IMR-90 (cell line): ENCODE data around the gene ADD2. TPM values are rescaled to one million over a fixed set of nuclear protein-coding genes. Genes with fewer than 3 reads are reported as not detected.

Experiments used
- ATAC-seq: fragments of 200-7000 bp; cut with Tn5 transposase; 2 replicates; pipeline ENCODE4 v1.9.1; 2020; ENCODE audit warnings: low read depth, mild to moderate bottlenecking, moderate library complexity
- BruUV-seq: library from RNA; stranded (reverse); fragments of 400-500 nt; replicated peaks from 2 replicates; lab custom pipeline; 2021; lab: Mats Ljungman, UMichigan
- CTCF ChIA-PET: fragments of 300-600 bp; formaldehyde crosslinking; extraction: SDS; loops from one replicate; lab custom pipeline; 2021; ENCODE audit warnings: antibody characterized with exemption; lab: Yijun Ruan, JAX
- POLR2A ChIA-PET: fragments of 300-600 bp; sonication (Branson Sonifier 250); formaldehyde crosslinking; loops from one replicate; lab custom pipeline; 2022; ENCODE audit warnings: antibody characterized with exemption; ENCODE audit not compliant: unreplicated experiment; lab: Charles Lee
- DNase-seq: peaks from one replicate; pipeline ENCODE4 v3.0.0; 2013
- H2AFZ ChIP-seq: replicated peaks from 2 replicates; pipeline ENCODE3; 2013; ENCODE audit warnings: low read length, mild to moderate bottlenecking; ENCODE audit not compliant: poor library complexity
- H2AK5ac ChIP-seq: 2 replicates; pipeline ENCODE4 v1.6.1; 2013; ENCODE audit warnings: low read depth, low read length, inconsistent platforms
- H2AK9ac ChIP-seq: replicated peaks from 2 replicates; pipeline ENCODE3; 2013; ENCODE audit warnings: mild to moderate bottlenecking, low read depth, low read length, moderate library complexity; ENCODE audit not compliant: poor library complexity
- H2BK120ac ChIP-seq: 2 replicates; pipeline ENCODE4 v1.6.1; 2013; ENCODE audit warnings: low read depth, low read length, inconsistent platforms
- H2BK15ac ChIP-seq: 3 replicates; pipeline ENCODE4 v1.6.1; 2013; ENCODE audit warnings: low read depth, low read length, inconsistent platforms
- H2BK20ac ChIP-seq: 2 replicates; pipeline ENCODE4 v1.6.1; 2013; ENCODE audit warnings: low read depth, mild to moderate bottlenecking, inconsistent platforms, low read length, moderate library complexity
- H2BK5ac ChIP-seq: 2 replicates; pipeline ENCODE4 v1.6.1; 2013; ENCODE audit warnings: mild to moderate bottlenecking, low read depth, low read length, inconsistent platforms; ENCODE audit not compliant: poor library complexity, severe bottlenecking
- H3K14ac ChIP-seq: replicated peaks from 2 replicates; pipeline ENCODE4 v1.6.1; 2013; ENCODE audit warnings: low read depth, low read length, inconsistent platforms
- H3K18ac ChIP-seq: 2 replicates; pipeline ENCODE4 v1.6.1; 2013; ENCODE audit warnings: low read depth, low read length, control low read depth
- H3K23ac ChIP-seq: 2 replicates; pipeline ENCODE4 v1.6.1; 2013; ENCODE audit warnings: low read depth, low read length, inconsistent platforms
- H3K27ac ChIP-seq: 2 replicates; pipeline ENCODE4 v1.5.1; 2013; ENCODE audit warnings: mild to moderate bottlenecking, control low read depth, low read length; ENCODE audit not compliant: insufficient read depth
- H3K27me3 ChIP-seq: 2 replicates; pipeline ENCODE4 v1.6.1; 2013; ENCODE audit warnings: low read length; ENCODE audit not compliant: control insufficient read depth, insufficient read depth
- H3K36me3 ChIP-seq: 2 replicates; pipeline ENCODE4 v1.6.1; 2013; ENCODE audit warnings: low read length, mixed read lengths; ENCODE audit not compliant: control insufficient read depth, insufficient read depth
- H3K4ac ChIP-seq: 2 replicates; pipeline ENCODE4 v1.6.1; 2013; ENCODE audit warnings: low read depth, low read length, inconsistent platforms
- H3K4me1 ChIP-seq: 2 replicates; pipeline ENCODE4 v1.6.1; 2013; ENCODE audit warnings: low read length, mixed read lengths; ENCODE audit not compliant: control insufficient read depth, insufficient read depth
- H3K4me2 ChIP-seq: 2 replicates; pipeline ENCODE4 v1.6.1; 2013; ENCODE audit warnings: low read depth, mild to moderate bottlenecking, control low read depth, low read length, moderate library complexity
- H3K4me3 ChIP-seq: 2 replicates; pipeline ENCODE4 v1.5.1; 2013; ENCODE audit warnings: low read depth, mild to moderate bottlenecking, control low read depth, low read length, moderate library complexity; ENCODE audit not compliant: insufficient read depth
- H3K56ac ChIP-seq: 2 replicates; pipeline ENCODE4 v1.6.1; 2013; ENCODE audit warnings: low read length, inconsistent platforms; ENCODE audit not compliant: insufficient read depth; ENCODE audit errors: extremely low read depth
- H3K79me1 ChIP-seq, 2 experiments: 2 replicates each; pipeline ENCODE4 v1.6.1; 2013; ENCODE audit warnings: low read length in 2 of 2, inconsistent platforms in 1 of 2, low read depth in 1 of 2
- H3K9ac ChIP-seq: 2 replicates; pipeline ENCODE4 v1.6.1; 2013; ENCODE audit warnings: low read depth, low read length, control low read depth
- H3K9me1 ChIP-seq: 2 replicates; pipeline ENCODE4 v1.6.1; 2013; ENCODE audit warnings: low read length, inconsistent platforms; ENCODE audit not compliant: insufficient read depth
- H3K9me3 ChIP-seq: 2 replicates; pipeline ENCODE4 v1.6.1; 2013; ENCODE audit warnings: low read length; ENCODE audit not compliant: control insufficient read depth, insufficient read depth
- H4K20me1 ChIP-seq: 2 replicates; pipeline ENCODE4 v1.6.1; 2013; ENCODE audit warnings: low read length, inconsistent platforms; ENCODE audit not compliant: insufficient read depth
- H4K5ac ChIP-seq: 2 replicates; pipeline ENCODE4 v1.6.1; 2013; ENCODE audit warnings: mild to moderate bottlenecking, low read depth, low read length, control low read depth
- H4K8ac ChIP-seq, 2 experiments: 2 replicates each; pipeline ENCODE4 v1.6.1; 2013; ENCODE audit warnings: low read depth in 2 of 2, low read length in 2 of 2, control low read depth in 1 of 2, inconsistent platforms in 1 of 2
- H4K91ac ChIP-seq: 2 replicates; pipeline ENCODE4 v1.6.1; 2013; ENCODE audit warnings: low read depth, low read length, inconsistent platforms; ENCODE audit not compliant: insufficient read depth
- BHLHE40 ChIP-seq: fragments of 150-350 bp; IDR thresholded peaks from 2 replicates; pipeline ENCODE4 v1.6.1; 2016; ENCODE audit warnings: mild to moderate bottlenecking, low read depth, low read length
- CEBPB ChIP-seq: IDR thresholded peaks from 2 replicates; pipeline ENCODE4 v1.6.1; 2012; ENCODE audit warnings: low read depth, low read length, improper control_type of control experiment
- CHD1 ChIP-seq: IDR thresholded peaks from 2 replicates; pipeline ENCODE4 v1.6.1; 2012; ENCODE audit warnings: low read depth, low read length, improper control_type of control experiment
- CTCF ChIP-seq: conservative IDR thresholded peaks from 2 replicates; pipeline ENCODE4 v1.5.1; 2012; ENCODE audit warnings: mild to moderate bottlenecking, low read depth, low read length, improper control_type of control experiment
- ELK1 ChIP-seq: fragments of 150-350 bp; IDR thresholded peaks from 2 replicates; pipeline ENCODE4 v1.6.1; 2016; ENCODE audit warnings: low read depth, mild to moderate bottlenecking, low read length, moderate library complexity, borderline replicate concordance
- FOS ChIP-seq: fragments of 150-350 bp; IDR thresholded peaks from 2 replicates; pipeline ENCODE4 v1.6.1; 2016; ENCODE audit warnings: low read depth, low read length
- MAFK ChIP-seq: IDR thresholded peaks from 2 replicates; pipeline ENCODE4 v1.6.1; 2012; ENCODE audit warnings: low read depth, low read length, improper control_type of control experiment
- MAZ ChIP-seq: IDR thresholded peaks from 2 replicates; pipeline ENCODE4 v1.6.1; 2012; ENCODE audit warnings: low read depth, mild to moderate bottlenecking, low read length, improper control_type of control experiment, moderate library complexity, borderline replicate concordance
- MXI1 ChIP-seq: IDR thresholded peaks from 2 replicates; pipeline ENCODE4 v1.6.1; 2012; ENCODE audit warnings: low read depth, mild to moderate bottlenecking, low read length, moderate library complexity, borderline replicate concordance
- NFE2L2 ChIP-seq: fragments of 150-350 bp; IDR thresholded peaks from 2 replicates; pipeline ENCODE4 v1.6.1; 2016; ENCODE audit warnings: low read depth, mild to moderate bottlenecking, low read length
- POLR2A ChIP-seq: IDR thresholded peaks from 2 replicates; pipeline ENCODE4 v1.6.1; 2012; ENCODE audit warnings: mild to moderate bottlenecking, low read depth, low read length
- RAD21 ChIP-seq: IDR thresholded peaks from 2 replicates; pipeline ENCODE4 v1.6.1; 2012; ENCODE audit warnings: low read length, improper control_type of control experiment
- RCOR1 ChIP-seq: IDR thresholded peaks from 2 replicates; pipeline ENCODE4 v1.6.1; 2012; ENCODE audit warnings: mild to moderate bottlenecking, low read length, improper control_type of control experiment; ENCODE audit not compliant: insufficient replicate concordance
- RFX5 ChIP-seq: IDR thresholded peaks from 2 replicates; pipeline ENCODE4 v1.8.0; 2012; ENCODE audit warnings: low read depth, mild to moderate bottlenecking, low read length, moderate library complexity
- SMC3 ChIP-seq: fragments of 150-350 bp; IDR thresholded peaks from 2 replicates; pipeline ENCODE4 v1.6.1; 2016; ENCODE audit warnings: low read depth, mild to moderate bottlenecking, antibody characterized with exemption, low read length, moderate library complexity
- USF2 ChIP-seq: fragments of 150-350 bp; IDR thresholded peaks from 2 replicates; pipeline ENCODE4 v1.6.1; 2017; ENCODE audit warnings: mild to moderate bottlenecking, antibody characterized with exemption, low read length, low read depth
- WGBS, 2 experiments: methylation state at CpG; one replicate each; pipeline versions ENCODE4 v1.1.5 to v1.1.7; 2013; ENCODE audit warnings: missing lambda C conversion rate in 2 of 2; ENCODE audit not compliant: insufficient read length in 1 of 2; ENCODE audit errors: extremely low coverage in 2 of 2; 5-methylcytosine and 5-hydroxymethylcytosine counted together
- dilution Hi-C: fragments of 300-500 bp; cut with HindIII; formaldehyde crosslinking; loops from one replicate; pipeline ENCODE4 v1.14.3; 2018; ENCODE audit warnings: low sequenced_read_pairs; ENCODE audit not compliant: unreplicated experiment
- in situ Hi-C: fragments of 300-500 bp; cut with MboI; formaldehyde crosslinking; loops from 3 replicates; pipeline ENCODE4 v1.14.3; 2019; ENCODE audit warnings: low sequenced_read_pairs, inconsistent platforms, mixed read lengths
- intact Hi-C: fragments of 100-400 bp; cut with micrococcal nuclease; formaldehyde crosslinking; loops from 2 replicates; pipeline ENCODE4 v1.10.0; 2022
- polyA plus RNA-seq, 3 experiments: library from polyadenylated mRNA; depleted of rRNA; stranded (reverse); fragments of >200 nt; gene quantifications; 2 replicates each; pipeline ENCODE4 v1.2.3, GENCODE V29; 2012; ENCODE audit warnings: low replicate concordance in 1 of 3
- total RNA-seq: library from RNA; depleted of rRNA; stranded (reverse); fragments of >200 nt; gene quantifications from 2 replicates; pipeline ENCODE4 v1.2.3, GENCODE V29; 2012

ADD2 gene
- total and polyA plus RNA-seq, 2 of the 4 experiments (the other 2 are of a cell fraction): not detected

- Histone ChIP-seq H3K4me3 (no peak overlapping the region), H3K27me3 (peaks cover 2% of the 10 kb centered on the region; the same call in 1 of the 2 replicates), H3K56ac (no peak overlapping the region), H3K4me2 (no peak overlapping the region), H3K9me1 (no peaks in the 10 kb centered on the region), H3K9me3 (no peaks in the 10 kb centered on the region), H4K91ac (no peak overlapping the region), H3K79me1 (no peaks in the 10 kb centered on the region), H4K8ac (no peak overlapping the region), H3K27ac (no peak overlapping the region), H3K4ac (no peak overlapping the region), H2AK9ac (no peak overlapping the region), H4K20me1 (no peaks in the 10 kb centered on the region), H2BK15ac (no peak overlapping the region), H4K5ac (no peak overlapping the region), H3K14ac (no peak overlapping the region), H2BK5ac (no peak overlapping the region), H3K36me3 (no peaks in the 10 kb centered on the region), H2BK120ac (no peak overlapping the region), H2AFZ (no peak overlapping the region), H3K4me1 (no peaks in the 10 kb centered on the region), H3K18ac (no peak overlapping the region), H2AK5ac (no peak overlapping the region), H3K9ac (no peak overlapping the region), H2BK20ac (no peak overlapping the region), H3K23ac (no peak overlapping the region)
- CTCF ChIA-PET: interaction anchor here (0.7 kb wide), 1 partner anchor 14 kb away, joined by 3 read pairs; no protein-coding TSS in a partner anchor
- POLR2A ChIA-PET: no interaction called here
- DNase-seq (no peak), ATAC-seq (no peak)
- WGBS, 2 experiments: no CpG with 5 or more reads among the region's 1 CpG
- no TSS peak for BruUV-seq
- intact Hi-C loops (no loop called here), dilution Hi-C loops (no loop called here), in situ Hi-C loops (no loop called here)
- TF ChIP-seq RCOR1 (no peak), BHLHE40 (no peak), RAD21 (no peak), USF2 (no peak), CTCF (no peak), NFE2L2 (no peak), FOS (no peak), MXI1 (no peak), MAFK (no peak), CHD1 (no peak), MAZ (no peak), ELK1 (no peak), CEBPB (no peak), RFX5 (no peak), POLR2A (no peak), SMC3 (no peak)
Measured at GRCh38 chr2:70778676-70779075, 10.7 kb upstream of the ADD2 start.
